Measurements from ENCODE around the gene CHIT1.

GRCh38 chr1:203219171-203219570, 10.3 kb downstream of the CHIT1 start:
- TF ChIP-seq MAX (CRISPR knock-in tag; IDR thresholded peaks at IDR 0.05) (no peak), ZBTB11 (CRISPR knock-in tag; IDR thresholded peaks at IDR 0.05) (no peak), POLR2AphosphoS5 (IDR thresholded peaks at IDR 0.05; ENCODE audit: control insufficient read depth, insufficient read depth, low read depth, low read length) (no peak), ELF1 (tag; IDR thresholded peaks at IDR 0.05) (no peak), CTCF (IDR thresholded peaks at IDR 0.05 in 2 of 3, conservative IDR thresholded peaks at IDR 0.05 in 1 of 3; ENCODE audit: insufficient read depth in 2 of 3, low read depth in 1 of 3, low read length in 3 of 3) (no peak), ZNF318 (IDR thresholded peaks at IDR 0.05; ENCODE audit: borderline replicate concordance in 1 of 2, low read depth in 1 of 2) (no peak), SMARCA5 (IDR thresholded peaks at IDR 0.05) (no peak), PCBP2 (IDR thresholded peaks at IDR 0.05; ENCODE audit: low read depth, low read length, poor library complexity, severe bottlenecking) (no peak), REST (IDR thresholded peaks at IDR 0.05; ENCODE audit: borderline replicate concordance) (no peak), REST (CRISPR knock-in tag; IDR thresholded peaks at IDR 0.05; ENCODE audit: low read depth) (no peak)
